Osteocyte (in vitro differentiated cells): ENCODE data around the gene RNF5. TPM values are rescaled to one million over a fixed set of nuclear protein-coding genes. Genes with fewer than 3 reads are reported as not detected.
A peak's percentile ranks its signal among the peaks of the same experiment; 100 is the strongest.
"Not testable (repeated sequence)": the region's sequence is repeated elsewhere in the genome, so short reads cannot be mapped to it uniquely, and the experiment has no call there.

Source experiments
- DNase-seq: peaks from one replicate; pipeline ENCODE4 v3.0.0; 2021; ENCODE audit warnings: mixed read lengths; ENCODE audit not compliant: unreplicated experiment; ENCODE audit errors: extremely low spot score
- H3K27ac Mint-ChIP-seq: one replicate; pipeline ENCODE4 v1.8.0; 2021; ENCODE audit warnings: mild to moderate bottlenecking, mixed read lengths; ENCODE audit not compliant: unreplicated experiment
- H3K27me3 Mint-ChIP-seq: one replicate; pipeline ENCODE4 v1.8.0; 2021; ENCODE audit warnings: mixed read lengths; ENCODE audit not compliant: unreplicated experiment
- H3K36me3 Mint-ChIP-seq: one replicate; pipeline ENCODE4 v1.8.0; 2021; ENCODE audit warnings: mixed read lengths; ENCODE audit not compliant: unreplicated experiment
- H3K4me1 Mint-ChIP-seq: one replicate; pipeline ENCODE4 v1.8.0; 2021; ENCODE audit warnings: mixed read lengths; ENCODE audit not compliant: unreplicated experiment
- H3K4me3 Mint-ChIP-seq: one replicate; pipeline ENCODE4 v1.8.0; 2021; ENCODE audit warnings: mild to moderate bottlenecking, moderate library complexity, mixed read lengths; ENCODE audit not compliant: unreplicated experiment
- H3K9me3 Mint-ChIP-seq: one replicate; pipeline ENCODE4 v1.8.0; 2021; ENCODE audit warnings: mixed read lengths; ENCODE audit not compliant: unreplicated experiment
- total RNA-seq: library from RNA; stranded (reverse); gene quantifications from 2 replicates; pipeline ENCODE4 v1.2.1, GENCODE V29; 2021
- TF ChIP-seq, protein P1 (sequence below): fragments of 200-600 bp; sonication (generic); IDR thresholded peaks from 2 replicates; pipeline ENCODE4 v1.5.0; 2021; ENCODE audit warnings: antibody characterized with exemption, mild to moderate bottlenecking, moderate library complexity

RNF5 gene
- total RNA-seq, 1 donor from 2014 or later: 51.6 TPM

DNA sequence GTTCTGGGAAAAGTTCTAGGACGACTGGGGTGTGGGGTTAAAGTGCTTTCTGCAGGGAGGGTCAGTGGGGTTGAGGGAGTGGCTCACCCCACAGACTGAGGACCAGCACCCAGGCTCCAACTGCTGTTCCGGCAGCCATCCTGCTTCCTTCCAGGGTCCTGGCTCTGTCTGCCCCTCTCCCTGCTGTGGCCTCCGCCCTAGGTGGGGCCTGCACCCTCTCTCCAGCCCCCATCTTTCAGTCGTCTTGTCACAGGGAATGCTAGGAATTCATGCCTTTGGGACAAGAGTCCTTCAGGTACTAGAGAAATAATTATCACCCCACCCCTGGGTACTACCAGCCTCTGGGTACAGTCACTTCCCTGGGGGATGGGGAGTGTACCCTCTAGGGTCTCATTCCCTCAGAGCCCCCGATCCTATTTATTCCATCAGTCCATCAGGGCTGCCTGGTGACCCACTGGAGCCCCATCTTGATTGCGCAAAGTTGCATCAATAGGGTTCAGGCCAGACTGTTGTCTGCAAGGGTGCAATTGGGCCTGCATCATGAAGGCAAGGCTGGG is 6.0 kb downstream of the RNF5 start, which contains the start of gene AGER:
AGER (minus strand) TSS at position 170 of the 557 bp plus-strand sequence; CDS start at position 139, 31 bp downstream.
- H3K27ac Mint-ChIP-seq: peak within 1 kb of the TSS; percentile 34
- no peak for DNase-seq
- peaks cover 39% of the 10 kb centered on the region for H3K4me1 Mint-ChIP-seq

DNA sequence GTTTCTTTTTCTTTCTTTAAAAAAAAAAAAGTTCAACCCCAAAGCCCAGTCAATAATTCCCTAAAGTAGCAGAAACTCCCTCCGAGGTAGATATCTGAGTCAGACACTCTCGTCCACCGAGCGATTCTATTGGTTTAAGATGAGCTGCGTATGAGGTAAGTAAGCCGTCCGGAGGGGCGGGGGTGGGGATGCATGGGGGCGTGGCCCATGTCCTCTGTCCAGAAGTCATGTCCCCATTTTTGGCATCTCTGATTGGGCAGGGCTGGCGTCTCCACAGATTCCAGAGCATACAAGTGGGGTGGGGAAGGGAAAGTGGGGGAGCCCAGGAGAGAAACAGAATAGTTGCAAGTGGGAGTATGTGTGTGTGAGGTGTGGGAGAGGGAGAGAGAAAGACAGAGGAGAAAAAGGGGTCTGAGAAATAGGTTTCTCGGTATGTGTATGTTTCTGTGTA is 7.5 kb downstream of the RNF5 start:
- H3K9me3 Mint-ChIP-seq, DNase-seq, H3K27me3 Mint-ChIP-seq: not testable (repeated sequence)
- Mint-ChIP-seq H3K27ac (peak overlapping the region; percentile 76), H3K4me3 (peak overlapping the region; percentile 26), H3K4me1 (peaks cover 35% of the 10 kb centered on the region), H3K36me3 (peaks cover 26% of the 10 kb centered on the region)

More for the DNA sequence above, 6.0 kb downstream of the RNF5 start, which contains the start of gene AGER:
- no peak within 1 kb of the TSS for H3K4me3 Mint-ChIP-seq
- no peaks in the 10 kb centered on the region for H3K9me3 Mint-ChIP-seq
- TF ChIP-seq, protein P1, sequence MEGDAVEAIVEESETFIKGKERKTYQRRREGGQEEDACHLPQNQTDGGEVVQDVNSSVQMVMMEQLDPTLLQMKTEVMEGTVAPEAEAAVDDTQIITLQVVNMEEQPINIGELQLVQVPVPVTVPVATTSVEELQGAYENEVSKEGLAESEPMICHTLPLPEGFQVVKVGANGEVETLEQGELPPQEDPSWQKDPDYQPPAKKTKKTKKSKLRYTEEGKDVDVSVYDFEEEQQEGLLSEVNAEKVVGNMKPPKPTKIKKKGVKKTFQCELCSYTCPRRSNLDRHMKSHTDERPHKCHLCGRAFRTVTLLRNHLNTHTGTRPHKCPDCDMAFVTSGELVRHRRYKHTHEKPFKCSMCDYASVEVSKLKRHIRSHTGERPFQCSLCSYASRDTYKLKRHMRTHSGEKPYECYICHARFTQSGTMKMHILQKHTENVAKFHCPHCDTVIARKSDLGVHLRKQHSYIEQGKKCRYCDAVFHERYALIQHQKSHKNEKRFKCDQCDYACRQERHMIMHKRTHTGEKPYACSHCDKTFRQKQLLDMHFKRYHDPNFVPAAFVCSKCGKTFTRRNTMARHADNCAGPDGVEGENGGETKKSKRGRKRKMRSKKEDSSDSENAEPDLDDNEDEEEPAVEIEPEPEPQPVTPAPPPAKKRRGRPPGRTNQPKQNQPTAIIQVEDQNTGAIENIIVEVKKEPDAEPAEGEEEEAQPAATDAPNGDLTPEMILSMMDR: no peak
- H3K27me3 Mint-ChIP-seq: no peaks in the 10 kb centered on the region
- H3K36me3 Mint-ChIP-seq: peaks cover 34% of the 10 kb centered on the region

DNA sequence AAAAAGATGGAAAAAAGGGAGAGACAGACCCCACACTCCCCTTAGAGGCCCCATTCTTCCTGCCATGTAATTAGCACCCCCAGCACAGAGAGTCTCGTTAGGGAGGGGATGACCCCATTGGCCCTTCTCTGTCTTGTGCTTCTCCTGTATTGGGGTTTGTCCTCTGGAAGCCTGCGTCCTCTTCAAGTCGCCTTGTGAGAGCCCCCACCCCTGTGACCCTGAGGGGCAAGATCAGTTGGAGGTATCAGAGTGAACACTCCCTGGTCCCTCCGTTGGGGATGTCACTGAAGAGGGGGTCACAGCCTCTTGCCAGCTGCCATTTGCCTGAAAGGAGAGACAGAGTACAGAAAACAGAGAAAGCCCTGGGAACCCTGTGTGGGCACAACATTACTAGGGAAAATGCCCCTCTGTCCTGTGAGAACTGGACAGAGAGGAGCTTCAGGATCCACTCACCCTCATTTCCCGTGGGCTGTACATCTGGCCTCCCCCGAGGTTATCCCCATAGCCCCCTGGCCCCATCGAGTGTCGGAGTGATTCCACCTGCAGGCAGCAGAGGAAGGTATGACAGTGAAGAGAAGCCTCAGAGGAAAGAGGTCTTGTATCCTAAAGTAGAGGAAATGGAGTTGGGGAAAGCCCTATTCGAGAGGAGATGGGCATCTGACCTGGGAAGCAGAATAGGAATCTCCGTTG is 8.1 kb downstream of the RNF5 start:
- Mint-ChIP-seq H3K4me1 (peaks cover 40% of the 10 kb centered on the region), H3K27ac (peak overlapping the region; percentile 76), H3K4me3 (peak overlapping the region; percentile 26), H3K36me3 (peaks cover 20% of the 10 kb centered on the region)
- H3K9me3 Mint-ChIP-seq, H3K27me3 Mint-ChIP-seq, DNase-seq: not testable (repeated sequence)

DNA sequence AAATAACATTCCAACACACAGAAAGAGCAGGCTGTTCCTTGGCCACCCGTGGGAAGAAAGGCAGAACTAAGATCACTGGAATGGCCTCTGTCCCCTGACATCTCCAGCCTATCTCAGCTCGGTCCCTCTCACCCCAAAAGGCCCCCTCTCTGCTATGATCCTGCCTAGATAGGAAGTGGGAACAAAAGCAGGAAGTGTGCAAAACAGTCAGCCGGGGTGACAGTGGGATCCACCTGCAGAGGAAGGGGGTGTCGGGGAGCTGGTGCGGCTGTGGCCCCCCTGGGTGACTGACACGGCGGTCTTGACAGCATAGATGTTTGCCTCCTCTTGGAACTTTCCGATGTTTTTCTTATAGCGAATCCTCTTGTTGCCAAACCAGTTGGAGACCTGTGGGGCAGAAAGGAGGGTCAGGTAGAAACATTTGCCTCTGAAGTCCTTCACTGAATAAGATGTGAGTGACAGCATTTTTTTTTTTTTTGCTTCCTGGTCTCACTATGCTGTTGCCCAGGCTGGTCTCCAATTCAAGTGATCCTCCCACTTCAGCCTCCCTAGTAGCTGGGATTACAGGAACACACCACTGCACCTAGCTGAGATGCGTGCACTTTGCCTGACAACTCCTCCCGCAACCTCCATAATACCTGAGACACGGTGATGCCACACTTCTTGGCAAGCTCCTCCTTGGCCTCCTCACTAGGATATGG is 9.0 kb downstream of the RNF5 start:
- peaks cover 19% of the 10 kb centered on the region for H3K36me3 Mint-ChIP-seq
- H3K27me3 Mint-ChIP-seq: no peaks in the 10 kb centered on the region
- H3K27ac Mint-ChIP-seq: peak overlapping the region; percentile 76
- H3K9me3 Mint-ChIP-seq: no peaks in the 10 kb centered on the region
- peaks cover 47% of the 10 kb centered on the region for H3K4me1 Mint-ChIP-seq
- DNase-seq: no peak
- no peak overlapping the region for H3K4me3 Mint-ChIP-seq
- TF ChIP-seq, protein P1: no peak

DNA sequence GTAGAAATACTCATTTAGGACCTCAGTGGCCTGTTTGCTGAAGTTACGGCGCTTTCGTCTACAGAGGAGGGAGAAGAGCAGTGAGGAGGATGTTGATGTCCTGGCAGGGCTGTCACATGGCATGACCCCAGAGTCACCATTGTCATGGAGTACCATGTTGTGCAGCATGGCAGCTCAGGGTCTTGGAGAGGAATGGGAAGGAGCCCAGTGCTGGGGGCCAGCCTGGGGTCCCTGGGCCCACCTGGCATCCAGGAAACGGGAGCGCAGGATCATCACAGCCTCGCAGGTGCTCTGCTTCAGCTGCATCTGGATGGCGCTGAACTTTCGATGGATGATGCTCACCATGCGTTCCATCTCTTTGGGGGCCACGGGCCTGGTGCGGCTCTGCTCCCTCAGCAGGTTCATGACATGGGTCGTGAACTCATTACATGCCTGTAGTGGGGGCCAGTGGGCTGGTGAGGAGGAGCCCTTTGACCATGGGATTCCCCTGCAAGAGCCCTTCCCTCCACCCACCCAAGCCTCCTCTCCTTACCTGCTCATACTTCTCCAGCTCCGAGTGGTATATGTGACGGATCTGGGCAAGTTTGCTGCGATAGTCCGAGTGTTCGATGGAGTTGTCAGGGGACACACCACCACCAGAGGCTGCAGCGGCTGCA is 9.6 kb downstream of the RNF5 start:
- Mint-ChIP-seq H3K36me3 (peaks cover 19% of the 10 kb centered on the region), H3K27ac (peak overlapping the region; percentile 94), H3K4me3 (peak overlapping the region; percentile 91), H3K4me1 (peaks cover 54% of the 10 kb centered on the region)
- DNase-seq, H3K9me3 Mint-ChIP-seq, H3K27me3 Mint-ChIP-seq: not testable (repeated sequence)

DNA sequence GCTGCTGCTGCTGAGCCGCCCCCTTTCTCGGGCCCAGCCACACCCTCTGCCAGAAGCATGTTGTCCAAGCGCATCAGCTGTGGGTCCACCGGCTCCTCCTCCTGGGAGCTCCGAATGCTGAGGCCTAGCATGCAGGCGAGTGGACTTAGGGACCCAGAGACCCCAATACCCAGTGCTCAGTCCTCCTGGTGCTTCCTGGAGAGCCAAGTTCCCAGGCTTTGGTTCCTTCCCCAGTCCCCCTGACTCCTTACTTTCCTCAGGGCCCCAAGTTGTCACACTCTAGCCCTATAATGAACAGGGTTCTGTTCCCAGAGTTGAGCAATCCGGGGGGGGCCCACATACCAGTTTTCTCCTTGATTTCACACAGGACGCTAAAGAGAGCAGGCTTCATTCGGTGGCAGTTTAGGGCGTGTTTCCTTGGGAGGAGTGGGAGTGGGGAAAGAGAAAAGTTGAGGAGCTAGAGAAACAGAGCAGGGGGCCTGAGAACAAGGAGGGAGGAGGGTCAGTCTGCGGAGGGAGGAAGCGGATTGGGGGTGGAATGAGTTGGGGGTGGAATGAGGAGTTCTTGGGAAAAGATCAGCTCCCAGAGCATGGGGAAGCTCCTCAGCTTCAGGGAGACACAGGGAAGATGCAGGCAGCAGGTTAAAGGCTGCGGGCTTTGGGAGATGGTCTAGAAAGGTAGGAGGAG is 10.3 kb downstream of the RNF5 start:
- peak overlapping the region; percentile 91 for H3K4me3 Mint-ChIP-seq
- peak overlapping the region; percentile 94 for H3K27ac Mint-ChIP-seq
- no peaks in the 10 kb centered on the region for H3K27me3 Mint-ChIP-seq
- H3K9me3 Mint-ChIP-seq: no peaks in the 10 kb centered on the region
- peaks cover 19% of the 10 kb centered on the region for H3K36me3 Mint-ChIP-seq
- peaks cover 57% of the 10 kb centered on the region for H3K4me1 Mint-ChIP-seq
- TF ChIP-seq, protein P1: no peak
- DNase-seq: no peak
